Psoas muscle (tissue), 8 donors: ENCODE results near the gene CPED1. TPM values are rescaled to one million over a fixed set of nuclear protein-coding genes. Genes with fewer than 3 reads are reported as not detected.
A peak's percentile ranks its signal among the peaks of the same experiment; 100 is the strongest.

Source experiments
- ATAC-seq, 4 donors: fragments of 200-7000 bp; cut with Tn5 transposase; one replicate each; pipeline ENCODE4 v1.9.1; 2020; ENCODE audit warnings: moderate library complexity in 3 of 4, mild to moderate bottlenecking in 2 of 4
- DNase-seq, 2 donors: peaks; one replicate each; pipeline ENCODE4 v3.0.0-alpha.2; 2020
- H3K27ac ChIP-seq: fragments of 200-600 bp; one replicate; pipeline ENCODE4 v1.8.0; 2022
- H3K27me3 ChIP-seq, 3 donors: fragments of 200-600 bp in 1 of 3; one replicate each; pipeline versions ENCODE4 v1.6.1 to v1.8.0; 2013 to 2022; ENCODE audit warnings: low read length in 2 of 3, mild to moderate bottlenecking in 2 of 3, moderate library complexity in 1 of 3; ENCODE audit not compliant: insufficient read depth in 3 of 3
- H3K36me3 ChIP-seq, 2 donors: fragments of 200-600 bp in 1 of 2; one replicate each; pipeline versions ENCODE4 v1.6.1 to v1.8.0; 2013 to 2022; ENCODE audit warnings: low read depth in 1 of 2, mild to moderate bottlenecking in 1 of 2, moderate library complexity in 1 of 2; ENCODE audit not compliant: insufficient read depth in 1 of 2
- H3K4me1 ChIP-seq: fragments of 200-600 bp; one replicate; pipeline ENCODE4 v1.8.0; 2022
- H3K4me3 ChIP-seq: fragments of 200-600 bp; one replicate; pipeline ENCODE4 v1.8.0; 2022; ENCODE audit warnings: mild to moderate bottlenecking
- H3K9me3 ChIP-seq: fragments of 200-600 bp; one replicate; pipeline ENCODE4 v1.8.0; 2022
- WGBS, 3 donors: extraction: QIAGEN DNeasy Blood & Tissue Kit; methylation state at CpG; one replicate each; pipeline versions ENCODE4 v1.1.6 to v1.1.7; 2013; 5-methylcytosine and 5-hydroxymethylcytosine counted together
- intact Hi-C, 2 donors: fragments of 100-400 bp; cut with DNase I; formaldehyde crosslinking; loops; one replicate each; pipeline versions ENCODE4 v1.11.0 to v1.14.2; 2022
- polyA plus RNA-seq, 3 donors: library from polyadenylated mRNA; stranded (reverse); fragments of 200-250 nt; gene quantifications; one replicate each; pipeline ENCODE4 v1.2.3, GENCODE V29; 2013
- total RNA-seq, 4 donors: library from RNA; stranded (reverse); fragmentation: NEBNext Ultra II Directional in 2 of 4; extraction: Animal tissue kit (Norgen Biotek cat#: 25700) in 2 of 4; gene quantifications; one replicate each; pipeline versions ENCODE4 v1.2.1 to v1.2.4, GENCODE V29; 2021 to 2023
- TF ChIP-seq, protein P1 (sequence below): fragments of 200-600 bp; IDR thresholded peaks from one replicate; pipeline ENCODE4 v1.8.0; 2022; ENCODE audit warnings: antibody characterized with exemption
- donor health status: healthy with polysubstance abuse.
- donor health status: DM: no; HTN: no; CAD: no; lungs with moderate emphysema.
- donor health status: Bipolar disorder and iron deficiency.
- donor health status: healthy.
- donor health status: DM: yes; HTN: yes; CAD: no.
- donor health status: DM: no; HTN: no; CAD: no.
- donor health status: DM: no; HTN: no; CAD: no.
- donor health status: DM: yes; HTN: yes; CAD: no.

The CPED1 gene
- total and polyA plus RNA-seq, 7 donors = 0.90 to 39.2 (median 12.0) TPM

DNA sequence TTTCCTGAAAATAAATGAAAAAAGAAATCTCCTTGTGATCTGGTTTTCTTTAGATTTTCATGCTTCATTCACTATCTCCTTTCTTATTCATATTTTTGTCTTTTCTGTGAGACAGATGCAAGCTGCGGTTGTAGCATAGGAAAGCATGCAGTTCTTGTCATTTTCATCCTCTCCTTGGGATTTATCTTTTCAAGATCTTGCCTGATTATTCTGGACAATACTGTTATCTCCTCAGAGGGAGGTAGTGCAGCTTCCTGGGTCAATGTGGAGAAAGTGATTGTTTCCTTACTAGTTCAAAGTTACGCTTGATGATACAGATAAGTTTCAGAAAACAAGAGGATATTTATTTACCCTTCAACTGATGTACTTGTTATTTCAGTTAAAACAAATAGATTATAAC, 114.6 kb downstream of the CPED1 start:
- 82 to 89% (median 83%) methylated on average over 2 of the region's 2 CpGs for WGBS, 3 donors
- peaks cover 0 to 47% of the 10 kb centered on the region in 2 donors for H3K36me3 ChIP-seq
- no peak for ATAC-seq
- DNase-seq = no peak
- H3K4me3 ChIP-seq = no peak overlapping the region
- no peaks in the 10 kb centered on the region for H3K27me3 ChIP-seq
- intact Hi-C loops = loop anchor here in 1 of 2 donors (2.0 kb wide), 1 partner anchor 296 kb away; no protein-coding TSS in a partner anchor
- TF ChIP-seq, protein P1, sequence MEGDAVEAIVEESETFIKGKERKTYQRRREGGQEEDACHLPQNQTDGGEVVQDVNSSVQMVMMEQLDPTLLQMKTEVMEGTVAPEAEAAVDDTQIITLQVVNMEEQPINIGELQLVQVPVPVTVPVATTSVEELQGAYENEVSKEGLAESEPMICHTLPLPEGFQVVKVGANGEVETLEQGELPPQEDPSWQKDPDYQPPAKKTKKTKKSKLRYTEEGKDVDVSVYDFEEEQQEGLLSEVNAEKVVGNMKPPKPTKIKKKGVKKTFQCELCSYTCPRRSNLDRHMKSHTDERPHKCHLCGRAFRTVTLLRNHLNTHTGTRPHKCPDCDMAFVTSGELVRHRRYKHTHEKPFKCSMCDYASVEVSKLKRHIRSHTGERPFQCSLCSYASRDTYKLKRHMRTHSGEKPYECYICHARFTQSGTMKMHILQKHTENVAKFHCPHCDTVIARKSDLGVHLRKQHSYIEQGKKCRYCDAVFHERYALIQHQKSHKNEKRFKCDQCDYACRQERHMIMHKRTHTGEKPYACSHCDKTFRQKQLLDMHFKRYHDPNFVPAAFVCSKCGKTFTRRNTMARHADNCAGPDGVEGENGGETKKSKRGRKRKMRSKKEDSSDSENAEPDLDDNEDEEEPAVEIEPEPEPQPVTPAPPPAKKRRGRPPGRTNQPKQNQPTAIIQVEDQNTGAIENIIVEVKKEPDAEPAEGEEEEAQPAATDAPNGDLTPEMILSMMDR = no peak
- no peaks in the 10 kb centered on the region for H3K9me3 ChIP-seq
- H3K27ac ChIP-seq = peak overlapping the region; percentile 37
- H3K4me1 ChIP-seq = peaks cover 15% of the 10 kb centered on the region

DNA sequence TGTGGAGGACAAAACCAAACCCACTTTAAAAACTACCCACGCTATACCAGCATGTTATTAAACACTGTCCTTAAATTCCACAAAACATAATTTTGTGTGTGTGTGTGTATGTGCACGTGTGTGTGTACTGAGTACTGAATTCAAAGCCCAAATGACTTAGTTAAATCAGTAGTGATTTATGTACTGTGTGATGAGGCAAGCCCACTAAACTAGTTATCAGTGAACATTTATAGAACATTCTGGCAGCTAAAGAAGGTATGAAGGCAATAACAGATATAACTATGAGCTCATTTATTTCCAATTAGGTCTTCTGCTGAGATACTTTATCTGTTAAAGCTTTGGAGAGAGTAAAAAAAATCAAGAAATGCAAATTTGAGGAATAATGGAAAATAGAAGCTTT, 115.1 kb downstream of the CPED1 start:
- intact Hi-C loops = loop anchor here in 1 of 2 donors (2.0 kb wide), 1 partner anchor 297 kb away; no protein-coding TSS in a partner anchor
- no peak overlapping the region for H3K4me3 ChIP-seq
- H3K9me3 ChIP-seq = no peaks in the 10 kb centered on the region
- peak overlapping the region; percentile 37 for H3K27ac ChIP-seq
- H3K36me3 ChIP-seq = peaks cover 0 to 43% of the 10 kb centered on the region in 2 donors
- TF ChIP-seq, protein P1 = no peak
- ATAC-seq (peak; percentile 65 to 90 (median 88)), DNase-seq (no peak)
- H3K27me3 ChIP-seq = no peaks in the 10 kb centered on the region
- WGBS, 3 donors = 35 to 58% (median 36%) methylated on average over 2 of the region's 2 CpGs
- H3K4me1 ChIP-seq = peaks cover 15% of the 10 kb centered on the region

DNA sequence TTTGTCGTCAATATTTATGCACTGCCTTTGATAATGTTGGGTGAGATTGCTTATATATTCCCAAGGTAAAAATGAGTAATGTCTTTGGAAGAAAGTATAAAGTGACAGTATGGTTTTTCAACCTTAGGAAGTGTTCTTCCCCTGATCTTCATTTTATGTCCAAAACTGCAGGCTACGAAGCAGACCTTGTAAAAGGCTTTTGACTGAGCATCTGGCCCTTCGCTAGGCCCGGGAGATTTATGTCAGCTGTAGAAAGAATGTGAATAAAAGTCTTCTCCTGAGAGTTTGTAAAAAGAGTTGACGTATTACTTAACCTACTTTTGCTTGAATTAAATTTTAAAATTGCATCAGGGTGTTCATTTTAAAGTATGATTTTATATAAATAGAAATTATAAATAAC, 116.8 kb downstream of the CPED1 start:
- no peak for DNase-seq
- peaks cover 0 to 38% of the 10 kb centered on the region in 2 donors for H3K36me3 ChIP-seq
- ATAC-seq = no peak
- H3K4me1 ChIP-seq = peaks cover 15% of the 10 kb centered on the region
- no peaks in the 10 kb centered on the region for H3K9me3 ChIP-seq
- no peaks in the 10 kb centered on the region for H3K27me3 ChIP-seq
- intact Hi-C loops = loop anchor here in 1 of 2 donors (5.0 kb wide), 2 partner anchors 118 to 303 kb away; partner anchors contain the start of gene CPED1
- H3K27ac ChIP-seq = peak overlapping the region; percentile 17
- TF ChIP-seq, protein P1 = no peak
- 69 to 72% (median 70%) methylated on average over 5 of the region's 5 CpGs for WGBS, 3 donors
- H3K4me3 ChIP-seq = no peak overlapping the region

DNA sequence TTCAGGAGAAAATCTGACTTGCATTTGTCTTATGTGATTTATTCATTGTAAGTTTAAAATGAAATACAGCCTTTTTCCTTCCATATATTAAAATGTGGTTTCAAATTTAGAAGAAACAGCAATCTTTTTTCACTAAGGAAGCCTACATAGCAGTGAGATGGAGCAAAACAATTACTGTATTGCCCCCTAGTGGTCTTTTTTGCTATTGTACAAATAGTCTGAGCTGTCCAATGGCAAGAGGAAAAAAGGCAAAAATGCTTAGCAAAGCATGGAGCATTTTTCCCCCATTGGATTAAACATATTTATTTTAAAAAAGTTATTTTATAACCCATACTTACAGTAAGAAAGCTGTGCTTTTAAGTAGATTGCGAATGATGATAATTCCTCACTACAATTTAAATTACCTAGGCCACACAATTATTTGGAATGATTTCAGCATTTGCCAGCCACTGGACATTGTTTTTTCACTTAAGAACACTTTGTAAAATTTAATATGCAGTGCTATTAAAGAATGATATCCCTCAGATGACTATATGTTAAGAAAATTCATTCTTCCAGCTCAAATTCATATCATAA, 119.5 kb downstream of the CPED1 start:
- H3K4me1 ChIP-seq = peaks cover 10% of the 10 kb centered on the region
- no peak overlapping the region for H3K4me3 ChIP-seq
- TF ChIP-seq, protein P1 = peak; percentile 84
- no peaks in the 10 kb centered on the region for H3K27me3 ChIP-seq
- ATAC-seq = peak; percentile 55 to 87 (median 79)
- no peak for DNase-seq
- H3K27ac ChIP-seq = no peak overlapping the region
- intact Hi-C loops = loop anchor here (2.0 to 5.0 kb wide), 3 partner anchors 121 to 306 kb away; partner anchors contain the start of gene CPED1 (in 1 of the 2)
- 51 to 64% (median 55%) methylated on average over 1 of the region's 1 CpG for WGBS, 3 donors
- H3K9me3 ChIP-seq = no peaks in the 10 kb centered on the region
- H3K36me3 ChIP-seq = peaks cover 0 to 15% of the 10 kb centered on the region in 2 donors
